ENCODE data around the gene PITHD1.
"Not testable (repeated sequence)": the region's sequence is repeated elsewhere in the genome, so short reads cannot be mapped to it uniquely, and the experiment has no call there.

Gene PITHD1

DNA sequence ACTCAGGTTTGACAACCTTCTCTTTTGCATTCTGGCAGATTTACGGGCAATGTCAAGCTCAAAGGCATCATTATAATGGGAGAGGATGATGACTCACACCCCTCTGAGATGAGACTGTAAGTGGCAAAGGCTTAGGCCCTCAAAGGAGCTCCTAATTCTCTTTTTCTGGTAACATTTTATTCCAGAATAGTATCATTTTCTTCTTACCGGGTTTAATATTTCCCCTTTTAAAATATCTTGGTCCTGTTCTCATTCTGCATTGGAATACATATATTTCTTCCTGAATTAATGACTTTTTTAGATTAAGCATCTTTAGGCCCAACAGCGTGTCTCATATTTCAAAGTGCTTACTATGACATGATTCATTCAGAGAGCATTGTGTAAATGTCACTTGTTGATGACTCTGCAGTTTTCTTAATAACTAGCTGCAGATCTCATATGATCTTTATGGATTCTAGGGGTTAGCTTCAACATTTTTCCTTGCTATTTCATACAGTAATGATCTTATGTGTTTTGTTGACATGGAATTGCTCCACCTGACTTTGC lies 1.7 kb downstream of the PITHD1 start:
- H3K36me3 ChIP-seq (ENCODE audit: control insufficient read depth, insufficient read depth, low read length): peaks cover under 1% of the 10 kb centered on the region
- H2BK15ac ChIP-seq (replicated peaks; ENCODE audit: low read depth): no peak overlapping the region
- H3K4ac ChIP-seq (ENCODE audit: low read depth, low read length): no peak overlapping the region
- H3K79me1 ChIP-seq (ENCODE audit: low read length): peaks cover 14% of the 10 kb centered on the region
- H2AK5ac ChIP-seq (ENCODE audit: low read length): no peak overlapping the region
- H2BK120ac ChIP-seq (ENCODE audit: low read depth, low read length): no peak overlapping the region
- H3K27me3 ChIP-seq (ENCODE audit: insufficient read depth, low read length, poor library complexity): no peaks in the 10 kb centered on the region
- no peak overlapping the region for H3K18ac ChIP-seq (ENCODE audit: low read length)
- H3K4me3 ChIP-seq (ENCODE audit: low read length): no peak overlapping the region
- no peak overlapping the region for H4K5ac ChIP-seq (ENCODE audit: low read length)
- H2BK5ac ChIP-seq (ENCODE audit: low read length): no peak overlapping the region
- no peak overlapping the region for H3K4me2 ChIP-seq (ENCODE audit: low read length)
- no peak overlapping the region for H3K56ac ChIP-seq (ENCODE audit: low read length)
- no peak overlapping the region for H3K9ac ChIP-seq (ENCODE audit: low read length)
- no peak overlapping the region for H3K23ac ChIP-seq (ENCODE audit: low read length)
- peaks cover 4% of the 10 kb centered on the region for H3K4me1 ChIP-seq (ENCODE audit: control insufficient read depth, low read depth, low read length)
- H4K8ac ChIP-seq (ENCODE audit: low read depth, low read length): no peak overlapping the region
- no peak overlapping the region for H3K27ac ChIP-seq (ENCODE audit: low read depth, low read length)
- no peak for DNase-seq
- peaks cover 15% of the 10 kb centered on the region for H3K79me2 ChIP-seq (ENCODE audit: control insufficient read depth, insufficient read depth, low read length)
- no CpG with 5 or more reads among the region's 3 CpGs for WGBS (ENCODE audit: extremely low coverage, insufficient coverage, low lambda C conversion rate)

GRCh38 chr1:23783141-23783540 lies 4.9 kb downstream of the PITHD1 start:
- WGBS (ENCODE audit: extremely low coverage, insufficient coverage, low lambda C conversion rate): no CpG with 5 or more reads among the region's 11 CpGs
- not testable (repeated sequence) for H3K9ac ChIP-seq (ENCODE audit: low read length); H3K27ac ChIP-seq (ENCODE audit: low read depth, low read length); H3K27me3 ChIP-seq (ENCODE audit: insufficient read depth, low read length, poor library complexity); H3K23ac ChIP-seq (ENCODE audit: low read length); DNase-seq; H4K8ac ChIP-seq (ENCODE audit: low read depth, low read length); H3K4me1 ChIP-seq (ENCODE audit: control insufficient read depth, low read depth, low read length); H2BK5ac ChIP-seq (ENCODE audit: low read length); H4K5ac ChIP-seq (ENCODE audit: low read length); H2BK120ac ChIP-seq (ENCODE audit: low read depth, low read length); H2AK5ac ChIP-seq (ENCODE audit: low read length); H3K18ac ChIP-seq (ENCODE audit: low read length); H3K4me3 ChIP-seq (ENCODE audit: low read length); H3K36me3 ChIP-seq (ENCODE audit: control insufficient read depth, insufficient read depth, low read length); H3K56ac ChIP-seq (ENCODE audit: low read length); H3K4ac ChIP-seq (ENCODE audit: low read depth, low read length); H2BK15ac ChIP-seq (replicated peaks; ENCODE audit: low read depth); H3K4me2 ChIP-seq (ENCODE audit: low read length)
- Histone ChIP-seq H3K79me1 (ENCODE audit: low read length) (peaks cover 12% of the 10 kb centered on the region), H3K79me2 (ENCODE audit: control insufficient read depth, insufficient read depth, low read length) (peaks cover 15% of the 10 kb centered on the region)

- Histone ChIP-seq H2BK5ac (ENCODE audit: low read length) (no peak overlapping the region), H4K8ac (ENCODE audit: low read depth, low read length) (no peak overlapping the region), H4K5ac (ENCODE audit: low read length) (no peak overlapping the region), H3K27ac (ENCODE audit: low read depth, low read length) (no peak overlapping the region), H2BK120ac (ENCODE audit: low read depth, low read length) (no peak overlapping the region), H3K56ac (ENCODE audit: low read length) (no peak overlapping the region), H3K23ac (ENCODE audit: low read length) (no peak overlapping the region), H2BK15ac (replicated peaks; ENCODE audit: low read depth) (no peak overlapping the region), H3K4ac (ENCODE audit: low read depth, low read length) (no peak overlapping the region), H2AK5ac (ENCODE audit: low read length) (no peak overlapping the region), H3K79me1 (ENCODE audit: low read length) (peaks cover 3% of the 10 kb centered on the region), H3K4me2 (ENCODE audit: low read length) (no peak overlapping the region), H3K79me2 (ENCODE audit: control insufficient read depth, insufficient read depth, low read length) (peaks cover 3% of the 10 kb centered on the region), H3K4me3 (ENCODE audit: low read length) (no peak overlapping the region), H3K18ac (ENCODE audit: low read length) (no peak overlapping the region), H3K36me3 (ENCODE audit: control insufficient read depth, insufficient read depth, low read length) (peaks cover 9% of the 10 kb centered on the region), H3K9ac (ENCODE audit: low read length) (no peak overlapping the region), H3K27me3 (ENCODE audit: insufficient read depth, low read length, poor library complexity) (no peaks in the 10 kb centered on the region), H3K4me1 (ENCODE audit: control insufficient read depth, low read depth, low read length) (no peaks in the 10 kb centered on the region)
- whole genome bisulfite sequencing (ENCODE audit: extremely low coverage, insufficient coverage, low lambda C conversion rate): no CpG with 5 or more reads among the region's 4 CpGs
- DNase-seq: no peak
These were observed 6.6 kb downstream of the PITHD1 start for GRCh38 chr1:23784846-23785245.

- WGBS (ENCODE audit: extremely low coverage, insufficient coverage, low lambda C conversion rate): no CpG with 5 or more reads among the region's 3 CpGs
These were observed 9.5 kb downstream of the PITHD1 start for GRCh38 chr1:23787701-23788100.

DNA sequence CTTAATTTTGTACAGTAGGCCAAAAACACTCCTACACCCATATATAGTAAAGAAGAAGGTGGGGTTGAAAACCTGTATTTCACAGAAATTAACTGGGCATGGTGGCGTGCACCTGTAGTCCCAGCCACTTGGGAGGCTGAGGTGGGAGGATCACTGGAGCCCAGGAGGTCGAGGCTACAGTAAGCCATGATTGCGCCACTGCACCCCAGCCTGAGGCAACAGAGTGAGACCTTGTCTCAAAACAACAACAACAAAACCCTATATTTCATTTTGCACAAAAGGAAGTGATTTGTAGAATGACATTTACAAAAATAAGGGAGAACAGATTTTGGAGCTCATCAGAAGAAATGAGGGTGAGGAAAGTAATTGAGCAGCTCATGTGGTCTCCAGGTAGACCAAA lies 10.5 kb downstream of the PITHD1 start:
- Histone ChIP-seq H2BK120ac (ENCODE audit: low read depth, low read length) (no peak overlapping the region), H3K9ac (ENCODE audit: low read length) (no peak overlapping the region), H3K27ac (ENCODE audit: low read depth, low read length) (no peak overlapping the region), H2AK5ac (ENCODE audit: low read length) (no peak overlapping the region), H3K27me3 (ENCODE audit: insufficient read depth, low read length, poor library complexity) (no peaks in the 10 kb centered on the region), H4K8ac (ENCODE audit: low read depth, low read length) (no peak overlapping the region), H2BK15ac (replicated peaks; ENCODE audit: low read depth) (no peak overlapping the region), H3K4me2 (ENCODE audit: low read length) (no peak overlapping the region), H4K5ac (ENCODE audit: low read length) (no peak overlapping the region), H2BK5ac (ENCODE audit: low read length) (no peak overlapping the region), H3K23ac (ENCODE audit: low read length) (no peak overlapping the region), H3K4ac (ENCODE audit: low read depth, low read length) (no peak overlapping the region), H3K79me1 (ENCODE audit: low read length) (peaks cover 3% of the 10 kb centered on the region), H3K79me2 (ENCODE audit: control insufficient read depth, insufficient read depth, low read length) (peaks cover 18% of the 10 kb centered on the region), H3K36me3 (ENCODE audit: control insufficient read depth, insufficient read depth, low read length) (peaks cover 11% of the 10 kb centered on the region), H3K4me3 (ENCODE audit: low read length) (no peak overlapping the region), H3K4me1 (ENCODE audit: control insufficient read depth, low read depth, low read length) (peaks cover 4% of the 10 kb centered on the region), H3K18ac (ENCODE audit: low read length) (no peak overlapping the region), H3K56ac (ENCODE audit: low read length) (no peak overlapping the region)
- WGBS (ENCODE audit: extremely low coverage, insufficient coverage, low lambda C conversion rate): no CpG with 5 or more reads among the region's 3 CpGs
- no peak for DNase-seq

More at GRCh38 chr1:23787701-23788100, 9.5 kb downstream of the PITHD1 start:
- Histone ChIP-seq H3K4me3 (ENCODE audit: low read length) (no peak overlapping the region), H3K27me3 (ENCODE audit: insufficient read depth, low read length, poor library complexity) (no peaks in the 10 kb centered on the region), H3K36me3 (ENCODE audit: control insufficient read depth, insufficient read depth, low read length) (peaks cover 9% of the 10 kb centered on the region), H2BK120ac (ENCODE audit: low read depth, low read length) (no peak overlapping the region), H3K4me2 (ENCODE audit: low read length) (no peak overlapping the region), H2BK15ac (replicated peaks; ENCODE audit: low read depth) (no peak overlapping the region), H3K23ac (ENCODE audit: low read length) (no peak overlapping the region), H3K9ac (ENCODE audit: low read length) (no peak overlapping the region), H3K18ac (ENCODE audit: low read length) (no peak overlapping the region), H4K5ac (ENCODE audit: low read length) (no peak overlapping the region), H3K79me2 (ENCODE audit: control insufficient read depth, insufficient read depth, low read length) (peaks cover 12% of the 10 kb centered on the region), H3K4ac (ENCODE audit: low read depth, low read length) (no peak overlapping the region), H2BK5ac (ENCODE audit: low read length) (no peak overlapping the region), H4K8ac (ENCODE audit: low read depth, low read length) (no peak overlapping the region), H3K27ac (ENCODE audit: low read depth, low read length) (no peak overlapping the region), H3K4me1 (ENCODE audit: control insufficient read depth, low read depth, low read length) (peaks cover 4% of the 10 kb centered on the region), H2AK5ac (ENCODE audit: low read length) (no peak overlapping the region), H3K56ac (ENCODE audit: low read length) (no peak overlapping the region), H3K79me1 (ENCODE audit: low read length) (no peaks in the 10 kb centered on the region)
- DNase-seq: no peak
